Left lung (tissue), 10 donors: Measurements from ENCODE around the gene CBX6. TPM values are rescaled to one million over a fixed set of nuclear protein-coding genes. Genes with fewer than 3 reads are reported as not detected.

Source experiments
- ATAC-seq: fragments of 200-7000 bp; cut with Tn5 transposase; one replicate; pipeline ENCODE4 v1.9.1; 2020; ENCODE audit warnings: moderate library complexity
- DNase-seq, 4 donors: peaks; one replicate each; pipeline ENCODE4 v3.0.0-alpha.2; 2013 to 2020
- H3K27ac ChIP-seq, 2 donors: fragments of 200-600 bp; sonication (generic) in 1 of 2; one replicate each; pipeline versions ENCODE4 v1.5.0 to v1.8.0; 2020 to 2021
- H3K27me3 ChIP-seq, 2 donors: fragments of 200-600 bp; sonication (generic) in 1 of 2; one replicate each; pipeline versions ENCODE4 v1.5.0 to v1.8.0; 2020 to 2021
- H3K36me3 ChIP-seq, 2 donors: fragments of 200-600 bp; sonication (generic) in 1 of 2; one replicate each; pipeline versions ENCODE4 v1.5.0 to v1.8.0; 2020 to 2021
- H3K4me1 ChIP-seq, 2 donors: fragments of 200-600 bp; one replicate each; pipeline ENCODE4 v1.8.0; 2021
- H3K4me3 ChIP-seq, 2 donors: fragments of 200-600 bp; sonication (generic) in 1 of 2; one replicate each; pipeline versions ENCODE4 v1.5.0 to v1.8.0; 2020 to 2021; ENCODE audit warnings: mild to moderate bottlenecking in 1 of 2
- H3K9me3 ChIP-seq, 2 donors: fragments of 200-600 bp; sonication (generic) in 1 of 2; one replicate each; pipeline versions ENCODE4 v1.5.0 to v1.8.0; 2020 to 2021
- CTCF ChIP-seq, 2 donors: fragments of 200-600 bp; sonication (generic) in 1 of 2; IDR thresholded peaks; one replicate each; pipeline versions ENCODE4 v1.5.0 to v1.8.0; 2021; ENCODE audit warnings: antibody characterized with exemption in 2 of 2
- intact Hi-C, 2 donors: fragments of 100-400 bp; cut with DNase I; formaldehyde crosslinking; loops; one replicate each; pipeline versions ENCODE4 v1.11.2 to v1.14.2; 2022
- polyA plus RNA-seq, 6 donors: library from polyadenylated mRNA; unstranded; fragments of 120-200 nt; gene quantifications; one replicate each; pipeline ENCODE4 v1.2.1, GENCODE V29; 2013; ENCODE audit not compliant: insufficient read length in 6 of 6
- total RNA-seq, 2 donors: library from RNA; stranded (reverse); fragmentation: NEBNext Ultra II Directional; extraction: Animal tissue kit (Norgen Biotek cat#: 25700); gene quantifications; one replicate each; pipeline ENCODE4 v1.2.1, GENCODE V29; 2021
- donor health status: DM: no; HTN: yes; CAD: no.
- donor health status: DM: no; HTN: no; CAD: no.

Gene CBX6
- total and polyA plus RNA-seq, 8 donors = 22.0 to 80.0 (median 43.6) TPM

GRCh38 chr22:38826801-38827200, 45.2 kb downstream of the CBX6 start:
- DNase-seq = no peak
- ATAC-seq = no peak
- no peak for TF ChIP-seq CTCF (IDR thresholded peaks at IDR 0.05)
- Histone ChIP-seq H3K9me3 (no peaks in the 10 kb centered on the region), H3K4me1 (peaks cover 0 to 5% of the 10 kb centered on the region in 2 donors), H3K4me3 (no peak overlapping the region), H3K36me3 (no peaks in the 10 kb centered on the region), H3K27ac (no peak overlapping the region), H3K27me3 (no peaks in the 10 kb centered on the region)
- intact Hi-C loops = no loop called here

GRCh38 chr22:38826386-38826785, 45.6 kb downstream of the CBX6 start:
- no peaks in the 10 kb centered on the region for H3K9me3 ChIP-seq
- no peak for TF ChIP-seq CTCF (IDR thresholded peaks at IDR 0.05)
- H3K27ac ChIP-seq = no peak overlapping the region
- H3K27me3 ChIP-seq = no peaks in the 10 kb centered on the region
- H3K4me1 ChIP-seq = peaks cover 0 to under 1% of the 10 kb centered on the region in 2 donors
- no peak overlapping the region for H3K4me3 ChIP-seq
- no peak for DNase-seq
- no peaks in the 10 kb centered on the region for H3K36me3 ChIP-seq
- ATAC-seq = no peak
- intact Hi-C loops = no loop called here

- peak in 1 of 2 donors; percentile 17 for TF ChIP-seq CTCF (IDR thresholded peaks at IDR 0.05)
- peak; percentile 95 for ATAC-seq
- DNase-seq = peak in 2 of 4 donors; percentile 76 to 89
Measured at GRCh38 chr22:38824585-38824984, 47.4 kb downstream of the CBX6 start.

GRCh38 chr22:38823637-38824036, 48.4 kb downstream of the CBX6 start:
- Histone ChIP-seq H3K4me3 (no peak overlapping the region), H3K4me1 (no peaks in the 10 kb centered on the region), H3K27me3 (no peaks in the 10 kb centered on the region), H3K27ac (no peak overlapping the region), H3K9me3 (no peaks in the 10 kb centered on the region), H3K36me3 (no peaks in the 10 kb centered on the region)
- intact Hi-C loops = no loop called here
- ATAC-seq (no peak), DNase-seq (no peak)
- TF ChIP-seq CTCF (IDR thresholded peaks at IDR 0.05) = no peak

More at GRCh38 chr22:38824585-38824984, 47.4 kb downstream of the CBX6 start:
- Histone ChIP-seq H3K4me1 (no peaks in the 10 kb centered on the region), H3K27ac (no peak overlapping the region), H3K36me3 (no peaks in the 10 kb centered on the region), H3K27me3 (no peaks in the 10 kb centered on the region), H3K9me3 (no peaks in the 10 kb centered on the region), H3K4me3 (no peak overlapping the region)
- intact Hi-C loops = no loop called here

- Histone ChIP-seq H3K9me3 (no peaks in the 10 kb centered on the region), H3K4me3 (no peak overlapping the region), H3K4me1 (no peaks in the 10 kb centered on the region), H3K27me3 (no peaks in the 10 kb centered on the region), H3K27ac (no peak overlapping the region), H3K36me3 (no peaks in the 10 kb centered on the region)
- intact Hi-C loops = no loop called here
- no peak for ATAC-seq
- no peak for DNase-seq
- TF ChIP-seq CTCF (IDR thresholded peaks at IDR 0.05) = no peak
Measured at GRCh38 chr22:38823076-38823475, 48.9 kb downstream of the CBX6 start.
